OCI-LY3 (cell line): ENCODE measurements around the gene IRF2BP2.

Experiments
- H2AFZ ChIP-seq: fragments of 200-600, 300-600 bp; shearing (Covaris generic); 2 replicates; pipeline ENCODE4 v1.6.0; 2014; ENCODE audit warnings: antibody characterized with exemption, low read depth, low read length
- H3K27ac ChIP-seq: fragments of 200-600, 300-600 bp; sonication (generic); 2 replicates; pipeline ENCODE4 v1.5.1; 2014; ENCODE audit warnings: mild to moderate bottlenecking, low read length, moderate library complexity, mixed read lengths
- H3K27me3 ChIP-seq: fragments of 200-600, 300-600 bp; sonication (generic); 2 replicates; pipeline ENCODE4 v1.6.1; 2014; ENCODE audit warnings: low read depth, low read length, mixed read lengths
- H3K36me3 ChIP-seq: fragments of 200-600, 300-600 bp; sonication (generic); replicated peaks from 2 replicates; pipeline ENCODE3; 2014; ENCODE audit warnings: low read depth, low read length, mixed read lengths
- H3K4me1 ChIP-seq: fragments of 300-600, 200-600 bp; sonication (generic); 2 replicates; pipeline ENCODE4 v1.6.1; 2014; ENCODE audit warnings: low read length, mixed read lengths
- H3K4me2 ChIP-seq: fragments of 200-600, 300-600 bp; sonication (generic); 2 replicates; pipeline ENCODE4 v1.6.1; 2014; ENCODE audit warnings: low read length, mixed read lengths
- H3K4me3 ChIP-seq: fragments of 300-600, 200-600 bp; sonication (generic); 2 replicates; pipeline ENCODE4 v1.5.1; 2014; ENCODE audit warnings: antibody characterized with exemption, mild to moderate bottlenecking, low read length, moderate library complexity
- H3K79me2 ChIP-seq: fragments of 300-600, 200-600 bp; shearing (Covaris generic); 2 replicates; pipeline ENCODE4 v1.6.1; 2014; ENCODE audit warnings: mild to moderate bottlenecking, low read length, mixed read lengths
- H3K9ac ChIP-seq: fragments of 300-600, 200-600 bp; shearing (Covaris generic); 2 replicates; pipeline ENCODE4 v1.6.0; 2014; ENCODE audit warnings: mild to moderate bottlenecking, low read length, moderate library complexity
- H3K9me3 ChIP-seq: fragments of 200-600, 300-600 bp; shearing (Covaris generic); 2 replicates; pipeline ENCODE4 v1.6.1; 2014; ENCODE audit warnings: low read length, mixed read lengths; ENCODE audit not compliant: insufficient read depth
- H4K20me1 ChIP-seq: fragments of 200-600, 300-600 bp; sonication (generic); 2 replicates; pipeline ENCODE4 v1.6.1; 2016; ENCODE audit warnings: low read length, mixed read lengths; ENCODE audit not compliant: insufficient read depth
- CTCF ChIP-seq: fragments of 200-600, 300-600 bp; sonication (generic); IDR thresholded peaks from 2 replicates; pipeline ENCODE4 v1.5.1; 2014; ENCODE audit warnings: antibody characterized with exemption, low read length, low read depth
- EZH2phosphoT487 ChIP-seq: fragments of 200-600 bp; shearing (Covaris generic); IDR thresholded peaks from 2 replicates; pipeline ENCODE4 v1.6.1; 2018; ENCODE audit warnings: antibody characterized with exemption, mixed run types, low read depth

IRF2BP2 gene

GRCh38 chr1:234607109-234608024 is 2.6 kb downstream of the IRF2BP2 start:
- Histone ChIP-seq H4K20me1 (peaks cover 54% of the 10 kb centered on the region), H3K27ac (peak overlapping the region; percentile 83)

GRCh38 chr1:234606784-234607108 is 3.2 kb downstream of the IRF2BP2 start:
- peak overlapping the region; percentile 72 for H3K9ac ChIP-seq
- H4K20me1 ChIP-seq: peaks cover 54% of the 10 kb centered on the region
- peaks cover 53% of the 10 kb centered on the region for H3K36me3 ChIP-seq
- TF ChIP-seq EZH2phosphoT487 (no peak), CTCF (no peak)
- 0 out of 2 replicates have a peak overlapping the region, but pooled peaks have one; percentile 0 for H3K27ac ChIP-seq
- no peaks in the 10 kb centered on the region for H3K27me3 ChIP-seq
- H3K9me3 ChIP-seq: no peaks in the 10 kb centered on the region
- H3K4me2 ChIP-seq: peak overlapping the region; percentile 80
- peaks cover 68% of the 10 kb centered on the region for H3K4me1 ChIP-seq
- no peak overlapping the region for H2AFZ ChIP-seq
- H3K79me2 ChIP-seq: peaks cover 72% of the 10 kb centered on the region
- H3K4me3 ChIP-seq: peak overlapping the region; percentile 75

More at GRCh38 chr1:234607109-234608024, 2.6 kb downstream of the IRF2BP2 start:
- H3K9ac ChIP-seq: peak overlapping the region; percentile 72
- H3K36me3 ChIP-seq: peaks cover 52% of the 10 kb centered on the region
- H3K4me2 ChIP-seq: peak overlapping the region; percentile 80
- no peaks in the 10 kb centered on the region for H3K27me3 ChIP-seq
- no peak for TF ChIP-seq CTCF
- no peak for TF ChIP-seq EZH2phosphoT487
- peak overlapping the region; percentile 75 for H3K4me3 ChIP-seq
- H2AFZ ChIP-seq: no peak overlapping the region
- peaks cover 70% of the 10 kb centered on the region for H3K4me1 ChIP-seq
- H3K79me2 ChIP-seq: peaks cover 72% of the 10 kb centered on the region
- no peaks in the 10 kb centered on the region for H3K9me3 ChIP-seq

- H3K9ac ChIP-seq: peak overlapping the region; percentile 72
- H3K4me2 ChIP-seq: peak overlapping the region; percentile 80
- H3K27ac ChIP-seq: 0 out of 2 replicates have a peak overlapping the region, but pooled peaks have one; percentile 0
- peaks cover 54% of the 10 kb centered on the region for H4K20me1 ChIP-seq
- H3K27me3 ChIP-seq: no peaks in the 10 kb centered on the region
- peaks cover 72% of the 10 kb centered on the region for H3K79me2 ChIP-seq
- peaks cover 53% of the 10 kb centered on the region for H3K36me3 ChIP-seq
- H3K9me3 ChIP-seq: no peaks in the 10 kb centered on the region
- H3K4me3 ChIP-seq: peak overlapping the region; percentile 75
- peaks cover 64% of the 10 kb centered on the region for H3K4me1 ChIP-seq
- no peak overlapping the region for H2AFZ ChIP-seq
- TF ChIP-seq CTCF: peak; percentile 13; the same call in 1 of the 2 replicates
- TF ChIP-seq EZH2phosphoT487: no peak
Observed at GRCh38 chr1:234605983-234606783, 3.8 kb downstream of the IRF2BP2 start.

- Histone ChIP-seq H3K4me1 (peaks cover 70% of the 10 kb centered on the region), H3K27ac (no peak overlapping the region), H2AFZ (no peak overlapping the region), H4K20me1 (peaks cover 54% of the 10 kb centered on the region), H3K9ac (peak overlapping the region; percentile 72), H3K4me3 (peak overlapping the region; percentile 75), H3K4me2 (peak overlapping the region; percentile 80), H3K9me3 (no peaks in the 10 kb centered on the region), H3K27me3 (no peaks in the 10 kb centered on the region), H3K79me2 (peaks cover 72% of the 10 kb centered on the region), H3K36me3 (peaks cover 53% of the 10 kb centered on the region)
- TF ChIP-seq EZH2phosphoT487: no peak
- TF ChIP-seq CTCF: no peak
Observed at GRCh38 chr1:234605399-234605982, 4.5 kb downstream of the IRF2BP2 start.
